Measurements from ENCODE around the gene CORIN.
"Not testable (repeated sequence)": the region's sequence is repeated elsewhere in the genome, so short reads cannot be mapped to it uniquely, and the experiment has no call there.

The CORIN gene

DNA sequence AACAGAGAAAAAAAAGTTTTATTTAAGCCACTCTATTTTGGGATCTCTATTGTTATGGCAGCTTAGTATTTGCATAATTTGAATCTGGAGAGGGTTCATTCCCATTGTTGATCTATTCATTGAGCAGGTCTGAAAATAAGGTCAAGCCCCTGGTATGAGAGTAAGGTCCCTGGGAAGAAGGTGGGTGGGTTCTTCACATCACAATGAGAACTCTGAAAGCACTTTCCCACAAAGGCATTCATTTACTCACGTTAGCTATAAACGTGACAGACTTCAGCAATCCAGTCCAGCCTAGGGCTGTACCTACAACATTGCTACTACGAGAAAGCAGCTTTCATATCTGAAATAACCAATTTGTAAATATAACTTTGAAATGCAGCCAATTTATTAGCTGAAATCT, 126.2 kb downstream of the CORIN start:
- in situ Hi-C loops (cut with HindIII; ENCODE audit: low sequenced_read_pairs), result no loop called here
- no peak for DNase-seq (ENCODE audit: low read depth, low spot score)
- TF ChIP-seq CTCF (IDR thresholded peaks at IDR 0.05; ENCODE audit: low read depth, low read length), result no peak
- H3K4me3 ChIP-seq (ENCODE audit: low read depth, low read length), result no peak overlapping the region

- TF ChIP-seq CTCF (IDR thresholded peaks at IDR 0.05; ENCODE audit: low read depth, low read length), result no peak
- DNase-seq (ENCODE audit: low read depth, low spot score), result no peak
- in situ Hi-C loops (cut with HindIII; ENCODE audit: low sequenced_read_pairs), result no loop called here
- H3K4me3 ChIP-seq (ENCODE audit: low read depth, low read length), result no peak overlapping the region
These were observed 126.7 kb downstream of the CORIN start for GRCh38 chr4:47711183-47711582.

DNA sequence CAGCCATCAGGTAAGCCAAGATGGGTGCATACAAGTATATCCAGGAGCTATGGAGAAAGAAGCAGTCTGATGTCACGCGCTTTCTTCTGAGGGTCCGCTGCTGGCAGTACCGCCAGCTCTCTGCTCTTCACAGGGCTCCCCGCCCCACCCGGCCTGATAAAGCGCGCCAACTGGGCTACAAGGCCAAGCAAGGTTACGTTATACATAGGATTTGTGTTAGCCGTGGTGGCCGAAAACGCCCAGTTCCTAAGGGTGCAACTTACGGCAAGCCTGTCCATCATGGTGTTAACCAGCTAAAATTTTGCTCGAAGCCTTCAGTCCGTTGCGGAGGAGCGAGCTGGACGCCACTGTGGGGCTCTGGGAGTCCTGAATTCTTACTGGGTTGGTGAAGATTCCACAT, 131.5 kb downstream of the CORIN start:
- in situ Hi-C loops (cut with HindIII; ENCODE audit: low sequenced_read_pairs); H3K4me3 ChIP-seq (ENCODE audit: low read depth, low read length); DNase-seq (ENCODE audit: low read depth, low spot score): not testable (repeated sequence)

GRCh38 chr4:47705326-47705981, 132.4 kb downstream of the CORIN start:
- in situ Hi-C loops (cut with HindIII; ENCODE audit: low sequenced_read_pairs), result no loop called here
- peak; percentile 38 for DNase-seq (ENCODE audit: low read depth, low spot score)
- no peak overlapping the region for H3K4me3 ChIP-seq (ENCODE audit: low read depth, low read length)
- peak; percentile 52 for TF ChIP-seq CTCF (IDR thresholded peaks at IDR 0.05; ENCODE audit: low read depth, low read length)

DNA sequence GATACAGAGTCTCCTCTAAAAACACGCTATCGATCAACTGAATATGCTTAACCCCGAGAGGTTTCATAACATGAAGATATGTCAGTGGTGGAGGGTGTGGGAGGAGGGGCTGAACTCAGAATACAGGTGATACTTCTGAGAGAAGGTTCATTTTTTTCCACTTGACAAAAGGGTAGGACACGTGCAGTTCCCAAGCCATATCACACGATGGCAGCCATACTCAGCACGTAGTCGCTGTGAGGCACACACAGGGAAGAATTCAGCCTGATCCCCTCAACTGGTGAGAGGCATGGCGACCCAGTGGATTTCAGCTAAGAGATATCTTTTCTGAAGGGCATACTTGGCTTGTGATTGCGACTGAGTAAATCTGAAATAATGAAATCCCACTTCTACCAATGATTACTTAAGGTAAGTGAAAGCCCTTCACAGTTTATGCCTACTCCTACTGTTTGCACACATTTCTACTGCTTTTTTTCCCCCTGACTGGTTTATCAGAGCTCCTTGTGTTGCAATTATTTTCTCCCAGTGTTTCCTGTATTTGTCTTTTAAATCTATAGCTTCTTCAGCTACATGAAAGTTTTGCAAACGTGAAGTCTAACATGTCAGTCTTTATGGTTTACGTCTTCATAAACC, 133.1 kb downstream of the CORIN start:
- DNase-seq (ENCODE audit: low read depth, low spot score), result peak; percentile 35
- H3K4me3 ChIP-seq (ENCODE audit: low read depth, low read length), result no peak overlapping the region
- TF ChIP-seq CTCF (IDR thresholded peaks at IDR 0.05; ENCODE audit: low read depth, low read length), result peak; percentile 54
- in situ Hi-C loops (cut with HindIII; ENCODE audit: low sequenced_read_pairs), result no loop called here

- H3K4me3 ChIP-seq (ENCODE audit: low read depth, low read length), result no peak overlapping the region
- DNase-seq (ENCODE audit: low read depth, low spot score), result no peak
- no peak for TF ChIP-seq CTCF (IDR thresholded peaks at IDR 0.05; ENCODE audit: low read depth, low read length)
- in situ Hi-C loops (cut with HindIII; ENCODE audit: low sequenced_read_pairs), result no loop called here
These were observed 133.9 kb downstream of the CORIN start for GRCh38 chr4:47703956-47704355.

- H3K4me3 ChIP-seq (ENCODE audit: low read depth, low read length), result no peak overlapping the region
- DNase-seq (ENCODE audit: low read depth, low spot score), result no peak
- TF ChIP-seq CTCF (IDR thresholded peaks at IDR 0.05; ENCODE audit: low read depth, low read length), result no peak
- in situ Hi-C loops (cut with HindIII; ENCODE audit: low sequenced_read_pairs), result no loop called here
These were observed 134.9 kb downstream of the CORIN start for GRCh38 chr4:47703008-47703407.
